ENCODE measurements around the gene HAGHL. TPM values are rescaled to one million over a fixed set of nuclear protein-coding genes. Genes with fewer than 3 reads are reported as not detected.

Gene HAGHL, protein sequence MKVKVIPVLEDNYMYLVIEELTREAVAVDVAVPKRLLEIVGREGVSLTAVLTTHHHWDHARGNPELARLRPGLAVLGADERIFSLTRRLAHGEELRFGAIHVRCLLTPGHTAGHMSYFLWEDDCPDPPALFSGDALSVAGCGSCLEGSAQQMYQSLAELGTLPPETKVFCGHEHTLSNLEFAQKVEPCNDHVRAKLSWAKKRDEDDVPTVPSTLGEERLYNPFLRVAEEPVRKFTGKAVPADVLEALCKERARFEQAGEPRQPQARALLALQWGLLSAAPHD
- total RNA-seq (2014; rRNA removed; shearing (Covaris generic)): 7.8 and 16.6 TPM in 2 replicates

DNA sequence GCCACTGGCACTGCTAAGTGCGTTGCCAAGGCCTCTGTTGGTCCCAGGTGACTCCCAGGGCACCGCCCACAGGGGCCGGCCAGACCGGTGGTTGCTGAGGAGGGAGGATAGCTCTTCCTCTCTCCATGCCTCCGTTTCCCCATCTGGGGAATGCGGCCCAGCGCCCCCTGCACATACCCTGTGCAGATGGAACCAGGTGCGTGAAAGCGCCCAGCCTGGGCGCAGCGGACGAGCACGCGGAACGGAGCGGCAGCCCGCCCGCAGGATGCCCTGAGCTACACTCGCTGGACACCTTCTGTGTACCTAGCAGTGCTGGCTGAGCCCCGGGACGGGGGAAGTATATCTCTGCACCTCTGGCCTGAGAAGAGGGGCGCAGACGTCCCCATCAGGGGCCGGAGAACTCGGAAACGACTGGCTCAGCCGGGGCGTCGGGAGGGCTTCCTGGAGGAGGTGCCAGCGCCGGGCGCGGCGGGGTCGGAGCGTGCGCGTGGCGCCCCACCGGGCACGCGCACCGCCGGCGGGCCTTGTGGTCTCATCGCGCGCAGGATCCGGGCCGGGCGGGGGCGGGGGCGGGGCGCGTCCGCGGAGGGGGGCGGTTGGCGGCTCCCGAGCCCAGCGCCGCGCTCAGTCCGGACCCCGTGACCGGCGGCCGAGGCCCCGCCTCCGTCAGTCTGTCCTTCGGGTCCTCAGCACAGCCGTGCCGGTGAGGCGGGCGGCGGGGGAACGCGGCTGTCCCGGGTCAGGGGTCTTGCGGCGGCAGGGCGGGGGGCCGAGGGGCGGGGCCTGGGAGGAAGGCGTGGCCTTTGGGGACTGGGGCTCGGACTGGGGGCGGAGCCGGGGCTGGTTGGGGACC lies at the start of gene HAGHL, which contains the start of gene CCDC78:
TSS of gene HAGHL (plus strand) at position 669 of the 853 bp plus-strand sequence. CDS start 404 bp downstream, outside the sequence.
TSS of gene CCDC78 (minus strand) at position 6 of the 853 bp plus-strand sequence. CDS start 76 bp downstream, outside the sequence.
- Histone ChIP-seq H3K27me3 (replicated peaks) (peaks cover 24% of the 10 kb centered on the region), H3K27ac (no peak within 1 kb of the TSS), H3K36me3 (peaks cover 9% of the 10 kb centered on the region), H3K4me3 (peak within 1 kb of the TSS; percentile 30), H3K9me3 (replicated peaks) (no peaks in the 10 kb centered on the region), H3K4me1 (replicated peaks) (peaks cover 24% of the 10 kb centered on the region)
- no peak for DNase-seq (ENCODE audit: low read depth in 1 of 2, low spot score in 2 of 2)

DNA sequence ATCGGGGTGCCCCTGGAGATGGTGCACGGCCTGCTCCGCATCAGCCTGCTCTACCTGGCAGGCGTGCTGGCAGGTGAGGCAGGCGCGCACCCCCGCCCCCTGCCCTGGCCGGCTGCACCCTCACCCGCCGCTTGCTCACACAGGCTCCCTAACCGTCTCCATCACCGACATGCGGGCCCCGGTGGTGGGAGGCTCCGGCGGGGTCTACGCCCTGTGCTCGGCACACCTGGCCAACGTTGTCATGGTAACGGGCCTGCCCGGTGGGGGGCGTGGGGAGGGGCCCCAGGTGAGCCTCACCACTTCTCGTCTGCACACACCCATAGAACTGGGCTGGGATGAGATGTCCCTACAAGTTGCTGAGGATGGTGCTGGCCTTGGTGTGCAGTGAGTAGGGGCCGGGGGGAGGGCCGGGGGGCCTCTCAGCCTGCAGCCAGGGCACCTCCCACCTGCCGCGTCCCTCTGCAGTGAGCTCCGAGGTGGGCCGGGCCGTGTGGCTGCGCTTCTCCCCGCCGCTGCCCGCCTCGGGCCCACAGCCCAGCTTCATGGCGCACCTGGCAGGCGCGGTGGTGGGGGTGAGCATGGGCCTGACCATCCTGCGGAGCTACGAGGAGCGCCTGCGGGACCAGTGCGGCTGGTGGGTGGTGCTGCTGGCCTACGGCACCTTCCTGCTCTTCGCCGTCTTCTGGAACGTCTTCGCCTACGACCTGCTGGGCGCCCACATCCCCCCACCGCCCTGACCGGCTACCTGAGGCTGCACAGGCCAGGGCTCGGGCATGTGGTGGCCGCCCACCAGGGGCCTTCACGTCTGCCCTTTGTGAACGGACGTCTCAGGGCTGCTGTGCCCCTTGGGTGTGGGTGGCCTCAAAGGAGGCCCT lies 49.4 kb upstream of the HAGHL start:
- H3K27me3 ChIP-seq (replicated peaks): no peaks in the 10 kb centered on the region
- no peak overlapping the region for H3K27ac ChIP-seq
- H3K4me3 ChIP-seq: no peak overlapping the region
- H3K36me3 ChIP-seq: peaks cover 43% of the 10 kb centered on the region
- H3K4me1 ChIP-seq (replicated peaks): peaks cover 31% of the 10 kb centered on the region
- DNase-seq (ENCODE audit: low read depth in 1 of 2, low spot score in 2 of 2): no peak
- H3K9me3 ChIP-seq (replicated peaks): peaks cover 5% of the 10 kb centered on the region

DNA sequence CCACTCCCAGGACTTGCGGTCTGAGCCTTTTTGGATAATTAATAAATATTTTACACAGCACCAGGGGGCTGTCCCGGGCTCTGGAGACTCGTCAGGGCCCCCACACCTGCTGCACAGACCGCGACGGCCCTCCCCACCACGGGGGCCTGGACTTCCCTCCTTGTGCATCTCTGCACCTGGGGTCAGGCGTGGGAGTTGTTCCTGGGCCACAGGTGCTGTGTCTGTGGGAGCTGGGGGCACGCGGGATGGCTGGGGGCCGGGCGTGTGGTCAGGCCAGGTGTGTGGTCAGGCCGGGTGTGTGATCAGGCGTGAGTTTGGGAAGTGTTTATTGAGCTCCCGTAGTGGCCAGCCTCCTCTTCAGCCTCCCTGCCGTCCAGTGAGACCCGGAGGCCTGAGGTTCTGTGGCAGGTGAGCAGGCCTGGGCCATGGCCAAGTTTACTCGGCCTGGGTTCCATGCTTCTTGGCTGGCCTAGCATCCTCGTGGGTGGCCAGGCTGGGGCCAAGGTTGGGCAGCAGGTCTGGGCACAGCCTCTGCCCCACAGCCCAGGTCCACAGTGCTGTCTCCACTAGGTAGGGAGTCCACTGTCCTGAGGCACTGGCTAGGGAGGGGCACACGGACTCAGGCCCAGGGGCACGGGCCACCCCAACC lies 48.6 kb upstream of the HAGHL start:
- Histone ChIP-seq H3K9me3 (replicated peaks) (peaks cover 5% of the 10 kb centered on the region), H3K4me1 (replicated peaks) (peaks cover 33% of the 10 kb centered on the region), H3K4me3 (no peak overlapping the region), H3K27ac (no peak overlapping the region), H3K27me3 (replicated peaks) (no peaks in the 10 kb centered on the region), H3K36me3 (peaks cover 43% of the 10 kb centered on the region)
- no peak for DNase-seq (ENCODE audit: low read depth in 1 of 2, low spot score in 2 of 2)

DNA sequence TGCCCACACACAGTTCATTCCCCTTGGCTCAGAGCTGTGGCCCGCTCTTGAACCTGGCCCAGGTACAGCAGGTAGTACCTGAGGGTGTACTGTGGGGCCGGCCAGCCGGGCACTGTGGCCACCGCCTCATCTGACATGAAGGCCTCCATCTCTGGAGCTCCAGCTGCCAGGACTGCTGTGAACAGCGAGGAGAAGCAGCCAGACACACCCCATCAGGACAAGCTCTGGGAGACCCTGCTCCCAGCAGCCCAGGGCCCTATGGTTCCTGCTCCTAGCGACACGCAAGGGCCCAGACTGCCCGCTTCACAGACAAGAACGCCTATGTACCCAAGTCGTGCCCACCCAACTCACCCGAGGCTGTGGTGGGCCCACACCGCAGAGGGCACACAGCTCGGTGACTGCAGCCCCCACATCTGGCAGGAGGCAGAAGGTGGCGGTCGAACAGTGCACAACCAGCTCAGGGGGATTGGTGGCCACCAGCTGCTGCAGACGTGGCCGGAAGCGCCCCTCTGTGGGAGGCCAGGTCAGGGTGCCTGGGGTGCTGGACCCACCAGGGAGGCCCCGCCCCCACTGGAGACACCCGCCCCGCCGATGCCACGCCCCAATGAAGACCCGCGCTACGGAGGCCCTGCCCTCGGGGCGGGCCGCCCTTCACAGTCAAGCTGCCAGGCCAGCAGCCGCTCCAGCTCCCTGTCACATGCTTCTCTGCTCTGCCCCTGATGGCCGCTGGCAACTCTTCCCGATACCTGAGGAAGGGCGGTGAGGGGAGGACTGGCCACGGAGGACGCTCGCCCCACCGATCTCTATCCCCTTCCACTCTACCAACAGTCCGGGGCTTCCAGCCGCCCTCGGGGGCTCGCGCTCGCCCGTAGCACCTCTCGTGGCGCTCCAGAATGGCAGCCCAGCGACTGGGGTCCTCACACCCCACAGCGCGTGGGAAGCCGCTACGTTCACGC lies 47.8 kb upstream of the HAGHL start:
- Histone ChIP-seq H3K4me1 (replicated peaks) (peaks cover 41% of the 10 kb centered on the region), H3K4me3 (peak overlapping the region; percentile 37), H3K36me3 (peaks cover 43% of the 10 kb centered on the region), H3K27ac (no peak overlapping the region), H3K9me3 (replicated peaks) (peaks cover 5% of the 10 kb centered on the region), H3K27me3 (replicated peaks) (no peaks in the 10 kb centered on the region)
- DNase-seq (ENCODE audit: low read depth in 1 of 2, low spot score in 2 of 2): peak; percentile 70 to 79

DNA sequence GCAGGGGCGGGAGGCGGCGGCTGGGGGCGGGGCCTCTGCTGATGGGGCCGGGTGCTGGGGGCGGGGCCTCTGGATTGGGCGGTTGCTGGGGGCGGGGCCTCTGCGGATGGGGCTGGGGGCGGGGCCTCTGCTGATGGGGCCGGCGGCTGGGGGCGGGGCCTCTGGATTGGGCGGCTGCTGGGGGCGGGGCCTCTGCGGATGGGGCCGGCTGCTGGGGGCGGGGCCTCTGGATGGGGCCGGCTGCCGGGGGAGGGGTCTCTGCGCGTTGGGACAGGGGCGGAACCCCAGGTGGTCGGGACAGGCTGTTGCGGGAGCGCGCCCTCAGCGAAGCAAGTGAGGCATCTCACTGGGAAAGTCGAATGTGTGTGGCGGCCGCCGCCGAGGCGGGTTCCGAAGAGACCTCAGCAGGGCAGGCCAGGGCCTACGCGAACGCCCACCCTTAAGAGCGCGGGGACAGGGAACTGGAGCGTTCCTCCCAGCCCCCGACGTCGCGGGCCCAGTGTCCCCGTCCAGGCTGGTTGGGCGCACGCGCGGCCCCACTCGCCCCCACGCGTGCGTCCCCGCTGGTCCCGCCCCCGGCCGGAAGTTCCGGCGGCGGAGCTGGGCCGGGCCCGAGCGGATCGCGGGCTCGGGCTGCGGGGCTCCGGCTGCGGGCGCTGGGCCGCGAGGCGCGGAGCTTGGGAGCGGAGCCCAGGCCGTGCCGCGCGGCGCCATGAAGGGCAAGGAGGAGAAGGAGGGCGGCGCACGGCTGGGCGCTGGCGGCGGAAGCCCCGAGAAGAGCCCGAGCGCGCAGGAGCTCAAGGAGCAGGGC lies 46.9 kb upstream of the HAGHL start, which contains the start of gene STUB1:
TSS of gene STUB1 (plus strand) at position 597 of the 811 bp plus-strand sequence. CDS start at position 713, 116 bp downstream.
- peak; percentile 90 for DNase-seq (ENCODE audit: low read depth in 1 of 2, low spot score in 2 of 2)
- no peaks in the 10 kb centered on the region for H3K27me3 ChIP-seq (replicated peaks)
- H3K4me1 ChIP-seq (replicated peaks): peaks cover 46% of the 10 kb centered on the region
- peak within 1 kb of the TSS; percentile 70 for H3K27ac ChIP-seq
- H3K36me3 ChIP-seq: peaks cover 47% of the 10 kb centered on the region
- peak within 1 kb of the TSS; percentile 99 for H3K4me3 ChIP-seq
- peaks cover 5% of the 10 kb centered on the region for H3K9me3 ChIP-seq (replicated peaks)

DNA sequence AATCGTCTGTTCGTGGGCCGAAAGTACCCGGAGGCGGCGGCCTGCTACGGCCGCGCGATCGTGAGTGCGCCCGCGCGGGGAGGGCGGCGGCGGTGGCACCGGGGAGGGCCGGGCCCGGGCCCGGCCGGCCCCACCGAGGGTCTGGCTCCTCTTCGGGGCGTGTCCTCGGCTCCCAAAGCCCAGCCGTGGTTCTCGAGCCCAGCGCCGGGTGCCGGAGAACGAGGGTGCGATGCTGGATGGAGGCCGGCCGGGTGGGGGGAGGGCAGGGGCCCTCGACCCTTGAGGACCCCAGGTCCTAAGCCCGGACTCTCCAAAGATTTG lies 46.3 kb upstream of the HAGHL start:
- Histone ChIP-seq H3K36me3 (peaks cover 53% of the 10 kb centered on the region), H3K4me1 (replicated peaks) (peaks cover 43% of the 10 kb centered on the region), H3K9me3 (replicated peaks) (peaks cover 5% of the 10 kb centered on the region), H3K27ac (peak overlapping the region; percentile 70), H3K27me3 (replicated peaks) (no peaks in the 10 kb centered on the region), H3K4me3 (peak overlapping the region; percentile 99)
- no peak for DNase-seq (ENCODE audit: low read depth in 1 of 2, low spot score in 2 of 2)

DNA sequence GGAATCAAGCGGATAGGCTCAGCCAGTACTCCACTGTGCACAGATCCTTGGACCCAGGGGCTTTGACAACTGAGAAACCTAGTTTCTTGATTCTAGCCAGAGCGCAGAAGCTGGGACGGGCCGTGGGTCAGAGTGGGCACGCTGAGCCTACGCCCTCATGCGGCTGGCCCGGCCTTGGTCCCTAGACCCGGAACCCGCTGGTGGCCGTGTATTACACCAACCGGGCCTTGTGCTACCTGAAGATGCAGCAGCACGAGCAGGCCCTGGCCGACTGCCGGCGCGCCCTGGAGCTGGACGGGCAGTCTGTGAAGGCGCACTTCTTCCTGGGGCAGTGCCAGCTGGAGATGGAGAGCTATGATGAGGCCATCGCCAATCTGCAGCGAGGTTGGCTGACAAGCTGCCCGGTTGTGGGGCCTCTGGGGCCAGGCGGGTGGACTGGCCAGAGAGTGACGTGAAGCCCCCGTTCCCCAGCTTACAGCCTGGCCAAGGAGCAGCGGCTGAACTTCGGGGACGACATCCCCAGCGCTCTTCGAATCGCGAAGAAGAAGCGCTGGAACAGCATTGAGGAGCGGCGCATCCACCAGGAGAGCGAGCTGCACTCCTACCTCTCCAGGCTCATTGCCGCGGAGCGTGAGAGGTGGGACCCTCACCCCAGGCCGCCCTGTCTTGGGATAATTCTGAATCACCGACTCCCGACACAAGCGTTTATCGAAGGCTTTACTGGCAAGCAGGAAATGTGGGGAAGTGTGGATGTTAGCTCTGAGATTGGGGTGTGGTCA lies 45.8 kb upstream of the HAGHL start:
- H3K36me3 ChIP-seq: peaks cover 58% of the 10 kb centered on the region
- peak overlapping the region; percentile 99 for H3K4me3 ChIP-seq
- H3K4me1 ChIP-seq (replicated peaks): peaks cover 43% of the 10 kb centered on the region
- peaks cover 5% of the 10 kb centered on the region for H3K9me3 ChIP-seq (replicated peaks)
- peak; percentile 53 to 69 for DNase-seq (ENCODE audit: low read depth in 1 of 2, low spot score in 2 of 2)
- no peak overlapping the region for H3K27ac ChIP-seq
- no peaks in the 10 kb centered on the region for H3K27me3 ChIP-seq (replicated peaks)

DNA sequence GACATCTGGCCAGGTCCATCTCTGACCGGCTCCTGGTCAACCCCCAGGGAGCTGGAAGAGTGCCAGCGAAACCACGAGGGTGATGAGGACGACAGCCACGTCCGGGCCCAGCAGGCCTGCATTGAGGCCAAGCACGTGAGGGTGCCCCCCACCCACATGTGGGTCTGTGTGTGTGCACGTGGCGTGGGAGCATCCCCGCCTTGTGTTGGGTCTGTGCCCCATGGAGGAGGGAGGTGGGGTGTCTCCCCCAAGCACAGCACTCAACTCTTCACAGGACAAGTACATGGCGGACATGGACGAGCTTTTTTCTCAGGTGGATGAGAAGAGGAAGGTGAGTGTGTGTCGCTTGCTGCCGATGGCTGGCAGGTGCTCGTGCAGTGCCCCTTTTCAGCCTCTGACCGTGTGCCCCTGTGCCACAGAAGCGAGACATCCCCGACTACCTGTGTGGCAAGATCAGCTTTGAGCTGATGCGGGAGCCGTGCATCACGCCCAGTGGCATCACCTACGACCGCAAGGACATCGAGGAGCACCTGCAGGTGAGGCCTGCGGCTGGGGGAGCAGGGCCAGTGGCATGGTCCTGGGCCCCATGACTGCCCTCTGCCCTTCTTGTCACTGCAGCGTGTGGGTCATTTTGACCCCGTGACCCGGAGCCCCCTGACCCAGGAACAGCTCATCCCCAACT lies 45.0 kb upstream of the HAGHL start:
- H3K4me3 ChIP-seq: no peak overlapping the region
- no peaks in the 10 kb centered on the region for H3K27me3 ChIP-seq (replicated peaks)
- no peak overlapping the region for H3K27ac ChIP-seq
- peaks cover 43% of the 10 kb centered on the region for H3K4me1 ChIP-seq (replicated peaks)
- no peak for DNase-seq (ENCODE audit: low read depth in 1 of 2, low spot score in 2 of 2)
- H3K36me3 ChIP-seq: peaks cover 66% of the 10 kb centered on the region
- H3K9me3 ChIP-seq (replicated peaks): peaks cover 5% of the 10 kb centered on the region

DNA sequence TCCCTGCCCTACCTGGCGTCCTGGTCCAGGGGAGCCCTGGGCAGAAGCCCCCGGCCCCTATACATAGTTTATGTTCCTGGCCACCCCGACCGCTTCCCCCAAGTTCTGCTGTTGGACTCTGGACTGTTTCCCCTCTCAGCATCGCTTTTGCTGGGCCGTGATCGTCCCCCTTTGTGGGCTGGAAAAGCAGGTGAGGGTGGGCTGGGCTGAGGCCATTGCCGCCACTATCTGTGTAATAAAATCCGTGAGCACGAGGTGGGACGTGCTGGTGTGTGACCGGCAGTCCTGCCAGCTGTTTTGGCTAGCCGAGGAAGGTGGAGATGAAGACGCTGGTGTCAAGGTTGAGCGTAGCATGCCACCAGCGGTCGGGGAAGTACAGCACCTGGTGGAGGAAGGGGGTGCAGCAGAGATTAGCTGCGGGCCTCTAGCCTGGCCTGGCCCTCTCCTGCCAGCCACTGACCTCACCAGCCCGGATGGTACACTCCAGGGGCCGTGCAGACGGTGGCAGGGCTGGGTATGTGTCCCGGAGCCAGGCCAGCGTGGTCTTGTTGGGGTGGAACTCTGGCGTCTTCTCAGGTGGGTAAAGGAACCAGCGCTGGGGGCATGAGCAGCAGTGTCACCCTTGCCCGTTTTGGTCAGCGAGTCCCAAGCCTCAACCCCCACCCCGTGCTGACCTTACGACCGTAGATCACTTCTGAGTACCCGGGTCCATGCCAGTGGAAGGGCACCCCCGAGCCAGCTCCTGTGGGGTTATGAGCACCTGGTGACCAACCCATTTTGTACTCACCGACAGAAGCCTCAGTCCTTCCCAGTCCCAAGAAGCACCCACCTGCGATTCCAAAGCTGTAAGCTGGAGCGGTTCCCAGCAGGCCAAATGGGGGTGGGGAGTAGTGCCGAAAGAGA lies 44.2 kb upstream of the HAGHL start:
- Histone ChIP-seq H3K36me3 (peaks cover 74% of the 10 kb centered on the region), H3K4me3 (no peak overlapping the region), H3K27ac (no peak overlapping the region), H3K4me1 (replicated peaks) (peaks cover 43% of the 10 kb centered on the region), H3K27me3 (replicated peaks) (no peaks in the 10 kb centered on the region), H3K9me3 (replicated peaks) (peaks cover 5% of the 10 kb centered on the region)
- no peak for DNase-seq (ENCODE audit: low read depth in 1 of 2, low spot score in 2 of 2)

Data from SJSA1 (cell line).